HG02588 (cell line): Measurements from ENCODE around the gene TCF7.

ENCODE experiments used
- ATAC-seq: cut with Tn5 transposase; IDR thresholded peaks from one replicate; pipeline ENCODE4 v1.9.1; 2021; ENCODE audit warnings: mild to moderate bottlenecking, moderate library complexity; ENCODE audit not compliant: unreplicated experiment

The TCF7 gene

GRCh38 chr5:134174841-134175839 is 60.7 kb downstream of the TCF7 start:
- ATAC-seq, result no peak

- ATAC-seq, result peak; percentile 19
Observed at GRCh38 chr5:134175921-134176510, 61.5 kb downstream of the TCF7 start.

- ATAC-seq, result peak; percentile 65
Observed at GRCh38 chr5:134176511-134177368, 62.3 kb downstream of the TCF7 start, which contains the start of gene SKP1. Gene SKP1, minus strand, starts transcription at chr5:134176950. Its CDS starts 2,928 bp downstream, at chr5:134174022.

DNA sequence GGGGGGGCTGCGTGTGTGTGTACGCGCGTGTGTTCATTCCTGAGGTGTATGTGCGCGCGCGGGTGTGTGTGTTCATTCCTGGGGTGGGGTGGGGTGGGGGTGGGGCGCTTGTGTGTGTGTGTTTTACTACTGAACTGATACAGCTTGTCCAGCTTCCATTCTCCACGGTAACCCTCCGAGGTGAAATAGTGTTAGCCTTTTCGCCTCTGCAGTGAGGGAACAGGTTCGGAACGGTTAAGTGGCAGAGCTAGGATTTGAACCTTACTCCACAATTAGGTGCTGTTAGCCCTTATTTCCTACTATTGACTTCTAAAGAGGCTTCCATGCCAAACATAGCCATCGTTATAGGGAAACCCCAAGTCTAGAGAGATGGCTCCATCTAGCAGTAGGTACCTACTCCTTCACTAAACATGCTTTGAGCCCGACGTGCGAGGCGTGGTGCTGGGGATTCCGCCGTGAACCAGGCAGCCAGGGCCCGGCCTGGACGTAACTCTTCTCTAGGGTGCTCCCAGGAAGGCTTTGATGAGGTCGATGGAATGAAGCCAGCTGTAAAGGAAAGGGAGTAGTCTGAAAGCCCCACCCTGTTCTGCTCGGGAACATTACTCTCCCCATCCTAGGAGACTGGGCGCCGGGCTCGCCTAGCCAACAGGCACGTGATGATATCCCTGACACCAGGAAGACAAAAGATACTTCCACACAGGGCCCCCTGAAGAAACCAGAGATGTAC is 63.1 kb downstream of the TCF7 start:
- peak; percentile 3 for ATAC-seq

- ATAC-seq, result no peak
Observed at GRCh38 chr5:134178096-134178419, 63.6 kb downstream of the TCF7 start.

- ATAC-seq, result no peak
Observed at GRCh38 chr5:134183481-134183880, 69.0 kb downstream of the TCF7 start.

GRCh38 chr5:134184155-134185135 is 70.0 kb downstream of the TCF7 start:
- ATAC-seq, result no peak

- no peak for ATAC-seq
Observed at GRCh38 chr5:134188092-134188491, 73.6 kb downstream of the TCF7 start.

DNA sequence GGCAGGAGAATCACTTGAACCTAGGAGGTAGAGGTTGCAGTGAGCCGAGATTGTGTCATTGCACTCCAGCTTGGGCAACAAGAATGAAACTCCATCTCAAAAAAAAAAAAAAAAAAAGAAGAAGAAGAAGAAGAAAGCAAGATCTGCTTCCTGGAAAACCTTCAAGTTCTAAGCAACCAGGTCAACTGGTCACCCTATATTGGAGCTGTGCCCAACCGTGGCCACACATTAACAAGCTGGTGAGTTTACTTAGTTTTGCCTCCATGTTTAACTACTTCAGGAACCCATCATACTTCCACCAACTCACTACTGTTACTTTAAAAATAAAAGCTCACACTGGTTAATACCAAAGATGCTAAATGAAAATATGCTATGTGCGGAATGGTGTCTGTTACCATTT is 74.5 kb downstream of the TCF7 start:
- ATAC-seq, result no peak

DNA sequence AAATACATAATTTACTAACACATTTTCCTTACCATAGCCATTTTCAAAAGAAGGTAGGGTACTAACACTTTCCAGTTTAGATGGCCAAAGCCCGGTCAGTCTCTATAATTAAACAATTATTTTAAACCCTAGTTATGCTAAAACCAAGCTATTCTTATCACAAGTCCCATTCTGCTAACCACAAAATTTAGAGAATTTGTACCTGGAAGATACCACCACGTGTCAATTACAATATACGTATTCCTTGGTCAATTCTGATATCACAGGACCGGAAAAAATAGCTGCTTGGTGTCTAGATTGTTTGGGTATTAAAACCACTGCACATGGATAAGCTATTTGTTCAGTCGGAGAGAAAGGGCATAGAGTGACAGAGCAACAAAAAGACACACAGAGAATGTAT is 81.2 kb downstream of the TCF7 start:
- no peak for ATAC-seq
